CD14-positive monocyte (primary cell): ENCODE measurements around the gene CCDC50. TPM values are rescaled to one million over a fixed set of nuclear protein-coding genes. Genes with fewer than 3 reads are reported as not detected.

Experiments
- DNase-seq, 3 donors: peaks; one replicate each; pipeline ENCODE4 v3.0.0-alpha.2; 2011 to 2022
- H2AFZ ChIP-seq: 2 replicates; pipeline ENCODE4 v1.6.0; 2012; ENCODE audit warnings: mild to moderate bottlenecking, low read depth, low read length, inconsistent platforms; ENCODE audit not compliant: insufficient read depth, poor library complexity, severe bottlenecking
- H3K27ac ChIP-seq, 2 donors: 1 replicate in 1 of 2; 2 replicates in 1 of 2; pipeline ENCODE4 v1.5.1; 2012 to 2013; ENCODE audit warnings: low read length in 2 of 2, control low read depth in 1 of 2, inconsistent platforms in 1 of 2, low read depth in 1 of 2, mild to moderate bottlenecking in 1 of 2
- H3K27me3 ChIP-seq, 2 donors: one replicate each; pipeline versions ENCODE4 v1.6.0 to v1.6.1; 2011 to 2013; ENCODE audit warnings: low read length in 2 of 2; ENCODE audit not compliant: control insufficient read depth in 2 of 2, insufficient read depth in 2 of 2
- H3K36me3 ChIP-seq, 2 donors: replicated peaks in 1 of 2; 1 replicate in 1 of 2; 2 replicates in 1 of 2; pipeline versions ENCODE4 v1.5.1 to v1.6.1; 2012 to 2013; ENCODE audit warnings: low read length in 2 of 2, control low read depth in 1 of 2, inconsistent platforms in 1 of 2, mild to moderate bottlenecking in 1 of 2; ENCODE audit not compliant: insufficient read depth in 2 of 2, control insufficient read depth in 1 of 2
- H3K4me1 ChIP-seq, 2 donors: 1 replicate in 1 of 2; 2 replicates in 1 of 2; pipeline versions ENCODE4 v1.5.1 to v1.6.1; 2012 to 2013; ENCODE audit warnings: low read length in 2 of 2, control low read depth in 1 of 2, inconsistent platforms in 1 of 2, mild to moderate bottlenecking in 1 of 2, moderate library complexity in 1 of 2; ENCODE audit not compliant: insufficient read depth in 2 of 2, control insufficient read depth in 1 of 2
- H3K4me2 ChIP-seq: replicated peaks from 2 replicates; pipeline ENCODE3; 2012; ENCODE audit warnings: low read length, moderate library complexity, mild to moderate bottlenecking; ENCODE audit not compliant: poor library complexity, severe bottlenecking; ENCODE audit errors: extremely low read depth
- H3K4me3 ChIP-seq, 3 experiments: fragments of 200-600 bp in 1 of 3; sonication (generic) in 1 of 3; replicated peaks in 1 of 3; 1 replicate in 2 of 3; 2 replicates in 1 of 3; pipeline ENCODE4 v1.5.1; 2011 to 2013; ENCODE audit warnings: low read length in 3 of 3, mild to moderate bottlenecking in 3 of 3, control low read depth in 2 of 3, low read depth in 2 of 3, inconsistent platforms in 1 of 3, moderate library complexity in 1 of 3
- H3K79me2 ChIP-seq: 2 replicates; pipeline ENCODE4 v1.6.0; 2012; ENCODE audit warnings: mild to moderate bottlenecking, control low read depth, inconsistent platforms, low read length, moderate library complexity; ENCODE audit not compliant: insufficient read depth
- H3K9ac ChIP-seq: 2 replicates; pipeline ENCODE4 v1.6.0; 2017; ENCODE audit warnings: low read length, mild to moderate bottlenecking; ENCODE audit not compliant: insufficient read depth, poor library complexity, severe bottlenecking
- H3K9me3 ChIP-seq, 2 donors: replicated peaks in 1 of 2; 1 replicate in 1 of 2; 2 replicates in 1 of 2; pipeline versions ENCODE4 v1.5.1 to v1.6.1; 2012 to 2013; ENCODE audit warnings: low read length in 2 of 2, control low read depth in 1 of 2; ENCODE audit not compliant: control insufficient read depth in 1 of 2, insufficient read depth in 1 of 2
- H4K20me1 ChIP-seq: 2 replicates; pipeline ENCODE4 v1.6.0; 2012; ENCODE audit warnings: mild to moderate bottlenecking, low read length, control low read depth, moderate library complexity; ENCODE audit not compliant: insufficient read depth
- H3K27ac Mint-ChIP-seq, 7 donors: one replicate each; pipeline ENCODE4 v1.8.0; 2020; ENCODE audit warnings: mild to moderate bottlenecking in 7 of 7, mixed read lengths in 7 of 7, moderate library complexity in 6 of 7, inconsistent platforms in 2 of 7
- H3K27me3 Mint-ChIP-seq, 3 donors: one replicate each; pipeline ENCODE4 v1.8.0; 2021 to 2022; ENCODE audit warnings: low read depth in 3 of 3, mild to moderate bottlenecking in 3 of 3, mixed read lengths in 3 of 3, moderate library complexity in 3 of 3, inconsistent platforms in 1 of 3
- H3K36me3 Mint-ChIP-seq, 2 donors: one replicate each; pipeline ENCODE4 v1.8.0; 2020; ENCODE audit warnings: mixed read lengths in 2 of 2, inconsistent platforms in 1 of 2, mild to moderate bottlenecking in 1 of 2
- H3K4me1 Mint-ChIP-seq: one replicate; pipeline ENCODE4 v1.8.0; 2020; ENCODE audit warnings: mild to moderate bottlenecking, mixed read lengths
- H3K4me3 Mint-ChIP-seq, 2 donors: one replicate each; pipeline ENCODE4 v1.8.0; 2020; ENCODE audit warnings: mild to moderate bottlenecking in 2 of 2, mixed read lengths in 2 of 2, moderate library complexity in 1 of 2
- H3K9me3 Mint-ChIP-seq, 7 donors: one replicate each; pipeline ENCODE4 v1.8.0; 2020 to 2022; ENCODE audit warnings: mixed read lengths in 7 of 7, mild to moderate bottlenecking in 6 of 7, moderate library complexity in 6 of 7, inconsistent platforms in 2 of 7
- CTCF ChIP-seq: fragments of 200-600 bp; IDR thresholded peaks from one replicate; pipeline ENCODE4 v1.8.0; 2022; ENCODE audit warnings: antibody characterized with exemption, mild to moderate bottlenecking
- WGBS: methylation state at CpG from one replicate; pipeline ENCODE4 v1.1.5; 2013; ENCODE audit warnings: missing lambda C conversion rate; ENCODE audit not compliant: insufficient coverage; 5-methylcytosine and 5-hydroxymethylcytosine counted together
- intact Hi-C, 2 donors: fragments of 100-400 bp; cut with micrococcal nuclease; formaldehyde crosslinking; loops; one replicate each; pipeline versions ENCODE4 v1.15.0 to v1.15.1; 2023
- polyA plus RNA-seq, 3 donors: library from polyadenylated mRNA; depleted of rRNA in 1 of 3; unstranded in 2 of 3; stranded (reverse) in 1 of 3; fragments of 300-500 nt in 2 of 3; fragments of >200 nt in 1 of 3; fragmentation: Illumina TruSeq in 2 of 3; gene quantifications; 1 replicate in 2 of 3; 2 replicates in 1 of 3; pipeline ENCODE4 v1.2.3, GENCODE V29; 2012 to 2021

CCDC50 gene
- polyA plus RNA-seq, 3 donors: 13.3 to 29.2 (median 25.8) TPM

- H3K36me3 Mint-ChIP-seq: peaks cover 21 to 48% of the 10 kb centered on the region in 2 donors
- H3K9me3 Mint-ChIP-seq: no peaks in the 10 kb centered on the region
- no peak overlapping the region for H3K4me3 ChIP-seq
- no peaks in the 10 kb centered on the region for H3K27me3 ChIP-seq
- no peak overlapping the region for H3K4me2 ChIP-seq
- no peak overlapping the region for H3K4me3 Mint-ChIP-seq
- no peak overlapping the region for H3K27ac Mint-ChIP-seq
- no peaks in the 10 kb centered on the region for H3K4me1 ChIP-seq
- H4K20me1 ChIP-seq: no peaks in the 10 kb centered on the region
- H3K4me1 Mint-ChIP-seq: peaks cover 2% of the 10 kb centered on the region
- peaks cover 26 to 57% of the 10 kb centered on the region in 2 donors for H3K36me3 ChIP-seq
- no peak for DNase-seq
- TF ChIP-seq CTCF: no peak
- no peak overlapping the region for H2AFZ ChIP-seq
- peaks cover 0 to 3% (median 0%) of the 10 kb centered on the region in 3 donors for H3K27me3 Mint-ChIP-seq
- intact Hi-C loops: no loop called here
- WGBS: 20% methylated on average over 1 of the region's 1 CpG
- no peaks in the 10 kb centered on the region for H3K79me2 ChIP-seq
- H3K9ac ChIP-seq: no peak overlapping the region
- no peaks in the 10 kb centered on the region for H3K9me3 ChIP-seq
- H3K27ac ChIP-seq: no peak overlapping the region
These were observed 53.5 kb downstream of the CCDC50 start for GRCh38 chr3:191382661-191383060.

- Histone ChIP-seq H3K79me2 (no peaks in the 10 kb centered on the region), H4K20me1 (no peaks in the 10 kb centered on the region), H3K9ac (no peak overlapping the region), H2AFZ (no peak overlapping the region), H3K4me1 (no peaks in the 10 kb centered on the region), H3K9me3 (no peaks in the 10 kb centered on the region), H3K4me3 (no peak overlapping the region), H3K36me3 (peaks cover 26 to 57% of the 10 kb centered on the region in 2 donors), H3K4me2 (no peak overlapping the region), H3K27ac (no peak overlapping the region), H3K27me3 (no peaks in the 10 kb centered on the region)
- Mint-ChIP-seq H3K4me1 (peaks cover 2% of the 10 kb centered on the region), H3K36me3 (peaks cover 21 to 48% of the 10 kb centered on the region in 2 donors), H3K27ac (no peak overlapping the region), H3K4me3 (no peak overlapping the region), H3K9me3 (no peaks in the 10 kb centered on the region), H3K27me3 (peaks cover 0 to 3% (median 0%) of the 10 kb centered on the region in 3 donors)
- 100% methylated on average over 1 of the region's 4 CpGs for WGBS
- DNase-seq: no peak
- intact Hi-C loops: no loop called here
- no peak for TF ChIP-seq CTCF
These were observed 53.9 kb downstream of the CCDC50 start for GRCh38 chr3:191383124-191383523.
